Hematopoietic multipotent progenitor cell treated with erythropoietin and hydrocortisone succinate and interleukin-3 and kit ligand, for 8 days (in vitro differentiated cells): ENCODE measurements around the gene NUP62.

ENCODE experiments used
- DNase-seq: peaks from one replicate; pipeline ENCODE4 v3.0.0-alpha.2; 2015

The NUP62 gene

DNA sequence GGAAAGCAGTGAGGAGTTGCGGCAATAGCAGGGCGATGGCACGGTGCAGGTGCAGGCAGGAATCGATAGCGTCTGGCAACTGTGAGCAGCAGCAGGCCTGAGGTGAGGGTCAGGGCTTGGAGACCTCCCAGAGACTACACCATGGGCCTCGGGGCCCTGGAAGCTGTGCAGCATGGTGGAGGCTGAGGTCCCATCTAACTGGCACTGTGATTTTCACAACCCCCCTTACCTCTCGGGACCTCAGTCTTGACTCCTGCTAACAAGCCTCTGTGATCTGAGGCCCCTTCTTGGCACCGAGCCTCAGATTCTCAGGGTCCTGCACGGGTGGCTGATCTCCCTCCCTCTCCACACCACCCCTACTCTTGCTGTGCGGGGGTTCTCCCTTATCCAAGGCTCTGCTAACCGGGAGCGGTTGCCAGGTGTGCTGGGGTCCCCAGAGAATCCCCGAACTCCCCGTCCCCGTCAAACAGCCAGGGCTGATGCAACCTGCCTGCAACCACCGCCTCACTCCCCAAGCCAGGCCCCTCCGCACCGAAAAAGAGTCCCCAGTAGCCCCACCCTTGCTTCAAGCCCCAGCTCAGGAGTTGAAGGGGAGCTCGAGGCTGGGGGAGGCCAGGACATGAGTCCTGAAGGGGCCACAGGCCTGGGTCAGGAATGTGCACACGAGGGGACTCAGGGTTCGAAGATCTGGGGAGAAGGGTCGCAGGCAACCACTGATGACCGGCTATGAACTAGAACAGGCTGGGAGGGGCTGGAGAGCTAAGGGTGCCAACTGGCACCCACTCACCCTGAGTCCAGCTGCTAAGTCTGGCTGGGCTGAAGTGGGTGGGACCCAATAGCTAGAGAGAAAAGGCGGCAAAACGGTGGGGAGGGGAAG, 5.1 kb downstream of the NUP62 start:
- DNase-seq: no peak

DNA sequence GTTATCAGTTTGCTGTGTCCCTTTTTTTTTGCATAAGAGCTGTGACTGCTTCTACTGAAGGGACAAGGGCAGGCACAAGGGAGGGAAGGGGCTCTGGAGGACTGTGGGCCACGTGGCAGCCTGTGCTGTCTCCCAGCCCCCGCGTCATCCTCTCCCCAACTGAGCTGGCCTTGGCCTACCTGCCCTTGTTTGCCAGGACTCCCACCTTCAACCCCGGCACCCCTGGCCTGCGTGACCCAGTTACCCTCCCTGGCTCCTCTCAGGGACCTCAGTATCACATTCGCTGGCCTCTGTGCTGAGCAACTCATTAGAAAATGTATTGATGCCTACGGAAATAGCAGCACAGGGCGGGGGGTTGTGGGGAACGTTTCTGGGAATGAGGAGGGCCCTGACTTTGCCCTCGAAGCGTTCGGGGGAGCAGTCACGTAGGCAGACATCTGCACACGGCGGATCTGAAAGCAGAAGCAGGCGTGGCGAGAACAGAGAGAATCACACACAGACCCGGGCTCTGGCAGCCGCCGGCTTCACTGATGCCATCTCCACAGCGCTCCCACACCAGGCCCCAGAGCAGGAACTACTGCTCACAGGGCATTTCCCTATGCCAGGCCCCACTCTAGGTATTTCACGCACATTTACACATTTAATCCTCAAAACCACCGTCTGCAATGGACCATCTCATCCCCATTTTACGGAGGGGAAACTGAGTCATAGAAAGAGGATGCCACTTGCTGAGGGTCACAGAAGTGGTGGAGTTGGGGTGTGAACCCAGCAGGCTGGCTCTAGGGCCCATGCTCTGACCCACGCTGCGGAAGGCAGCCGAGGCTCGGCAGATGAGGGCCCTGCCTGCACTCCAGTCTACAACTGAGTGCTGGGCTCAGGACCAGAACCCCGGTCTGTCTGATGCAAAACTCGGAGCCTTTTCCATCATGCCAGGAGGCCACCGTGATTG, 6.0 kb downstream of the NUP62 start:
- no peak for DNase-seq

GRCh38 chr19:49921871-49922795, 7.2 kb downstream of the NUP62 start:
- no peak for DNase-seq

GRCh38 chr19:49920624-49921363, 8.5 kb downstream of the NUP62 start:
- no peak for DNase-seq

GRCh38 chr19:49918089-49918488, 11.2 kb downstream of the NUP62 start:
- no peak for DNase-seq

GRCh38 chr19:49916839-49917733, 12.2 kb downstream of the NUP62 start:
- no peak for DNase-seq

- no peak for DNase-seq
Observed at GRCh38 chr19:49915271-49915670, 14.0 kb downstream of the NUP62 start.

GRCh38 chr19:49913720-49914119, 15.6 kb downstream of the NUP62 start:
- no peak for DNase-seq

DNA sequence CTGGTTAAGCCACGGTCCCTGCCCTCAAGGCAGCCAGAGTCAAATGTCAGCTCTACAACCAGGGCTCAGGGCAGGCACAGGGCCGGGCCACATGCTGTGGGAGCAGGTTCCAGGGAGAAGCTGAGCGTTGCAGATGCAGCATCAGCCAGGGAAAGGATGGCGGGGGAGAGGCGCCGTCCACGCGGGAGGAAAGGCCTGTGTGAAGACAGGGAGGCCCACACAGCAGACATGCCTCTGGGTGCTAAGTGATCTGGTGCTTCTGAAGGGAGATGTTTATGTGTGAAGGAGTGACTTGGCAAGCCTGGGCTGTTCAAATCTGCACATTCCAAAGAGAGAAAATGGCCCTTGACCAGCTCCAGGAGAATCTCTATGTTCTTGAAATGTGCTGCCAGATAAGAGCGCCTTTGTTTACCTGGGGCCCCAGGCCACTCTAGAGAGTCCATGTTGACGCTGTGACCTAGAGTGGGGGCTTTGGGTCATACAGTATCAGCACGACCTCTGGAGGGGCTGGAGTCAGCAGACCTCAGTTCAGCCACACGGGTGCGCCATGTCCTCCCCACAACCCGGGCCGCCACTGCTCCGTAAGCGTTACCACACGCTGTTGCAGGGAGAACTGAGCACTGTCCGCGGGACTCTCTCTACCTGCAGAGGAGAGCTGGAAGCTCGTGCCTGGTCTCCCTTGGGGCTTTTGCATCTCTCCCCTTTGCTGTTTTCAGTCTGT, 16.2 kb downstream of the NUP62 start:
- DNase-seq: no peak

DNA sequence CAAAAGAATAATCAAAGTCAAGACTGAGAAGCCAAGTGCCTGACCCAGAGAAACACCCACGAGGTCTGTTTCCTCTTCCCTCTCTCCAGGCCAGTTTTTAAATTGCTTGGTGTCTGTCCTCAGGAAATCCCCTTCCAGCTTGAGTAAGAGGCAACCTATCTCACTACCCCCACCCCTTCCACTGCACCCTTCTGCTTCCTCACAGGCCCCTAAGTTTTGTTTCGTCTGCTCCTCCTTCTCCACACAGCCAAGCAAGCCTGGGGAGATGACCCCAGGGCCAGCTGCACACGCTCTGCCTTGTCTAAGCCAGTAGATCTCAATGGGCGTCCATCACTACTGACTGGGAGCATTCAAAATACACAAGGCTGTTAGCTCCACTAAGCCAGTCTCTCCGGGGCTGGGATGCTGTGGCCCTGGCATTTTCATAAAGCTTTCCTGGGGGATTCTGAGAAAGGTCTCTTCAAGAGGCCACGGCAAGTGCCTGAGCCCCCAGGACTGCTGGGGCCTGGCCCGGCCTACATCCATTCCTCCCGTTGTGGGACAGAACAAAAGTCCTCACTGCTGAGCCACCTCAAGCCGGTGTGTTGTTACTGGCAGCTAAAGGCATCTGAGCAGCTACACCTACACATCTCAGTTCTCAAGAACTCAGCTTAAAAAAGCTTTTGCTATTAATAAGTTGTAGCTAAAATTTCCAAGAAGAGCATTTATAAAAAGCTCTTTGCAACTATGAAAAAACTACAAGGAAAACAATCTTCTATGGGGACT, 17.7 kb downstream of the NUP62 start:
- no peak for DNase-seq

DNA sequence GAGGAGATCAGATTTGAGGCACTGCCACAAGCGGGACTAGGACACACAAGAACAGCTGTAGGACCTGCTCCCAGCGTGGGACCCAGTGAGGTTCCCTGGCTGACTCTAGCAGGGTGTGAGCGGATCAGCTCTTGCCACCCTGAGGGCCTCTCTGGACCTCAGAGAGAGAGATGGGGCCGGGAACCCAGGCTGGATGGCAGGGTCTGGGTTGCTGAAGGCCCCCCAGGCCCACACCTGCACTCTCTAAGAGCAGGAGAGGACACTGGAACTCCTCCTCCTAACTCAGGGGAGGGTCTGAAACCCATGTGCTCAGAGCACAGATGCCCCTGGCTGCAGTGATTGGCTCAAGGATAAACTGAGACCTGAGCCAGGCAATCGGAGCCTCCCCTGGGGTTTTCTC, 19.1 kb downstream of the NUP62 start:
- no peak for DNase-seq

- DNase-seq: no peak
Observed at GRCh38 chr19:49908480-49909420, 20.6 kb downstream of the NUP62 start.

- DNase-seq: no peak
Observed at GRCh38 chr19:49907745-49908446, 21.4 kb downstream of the NUP62 start.

DNA sequence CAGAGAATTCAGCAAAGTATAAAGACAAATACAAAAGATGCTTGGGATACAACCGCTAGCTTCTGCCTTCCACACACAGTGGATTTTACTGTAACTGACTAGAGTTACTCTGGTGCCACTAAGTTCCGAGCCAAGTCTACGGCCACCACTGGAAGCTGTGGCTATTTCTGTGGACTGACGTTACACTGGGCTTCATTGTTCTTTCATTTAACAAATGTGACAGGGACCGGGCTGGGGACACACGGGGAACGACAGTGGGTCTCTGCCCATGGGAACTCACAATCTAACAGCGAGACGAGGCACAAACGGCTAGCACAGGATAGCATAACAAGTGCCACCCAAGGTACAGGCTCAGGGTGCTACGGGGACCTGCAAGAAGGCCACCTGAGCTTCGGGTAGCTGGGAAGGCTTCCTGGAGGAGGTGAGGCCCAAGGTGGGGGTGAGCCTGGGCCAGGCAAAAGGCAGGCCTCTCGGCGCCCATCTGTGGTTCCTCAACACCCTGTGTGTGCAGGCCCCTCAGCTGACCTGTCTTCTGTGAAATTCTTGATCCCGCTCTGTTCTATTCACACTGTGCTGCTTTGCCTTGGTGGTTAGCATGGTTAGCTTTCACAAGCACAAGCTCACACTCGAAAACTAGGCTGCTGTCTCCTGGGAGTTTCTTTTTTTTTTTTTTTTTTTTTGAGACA, 22.3 kb downstream of the NUP62 start:
- DNase-seq: no peak

GRCh38 chr19:49904136-49904535, 25.2 kb downstream of the NUP62 start:
- DNase-seq: no peak

DNA sequence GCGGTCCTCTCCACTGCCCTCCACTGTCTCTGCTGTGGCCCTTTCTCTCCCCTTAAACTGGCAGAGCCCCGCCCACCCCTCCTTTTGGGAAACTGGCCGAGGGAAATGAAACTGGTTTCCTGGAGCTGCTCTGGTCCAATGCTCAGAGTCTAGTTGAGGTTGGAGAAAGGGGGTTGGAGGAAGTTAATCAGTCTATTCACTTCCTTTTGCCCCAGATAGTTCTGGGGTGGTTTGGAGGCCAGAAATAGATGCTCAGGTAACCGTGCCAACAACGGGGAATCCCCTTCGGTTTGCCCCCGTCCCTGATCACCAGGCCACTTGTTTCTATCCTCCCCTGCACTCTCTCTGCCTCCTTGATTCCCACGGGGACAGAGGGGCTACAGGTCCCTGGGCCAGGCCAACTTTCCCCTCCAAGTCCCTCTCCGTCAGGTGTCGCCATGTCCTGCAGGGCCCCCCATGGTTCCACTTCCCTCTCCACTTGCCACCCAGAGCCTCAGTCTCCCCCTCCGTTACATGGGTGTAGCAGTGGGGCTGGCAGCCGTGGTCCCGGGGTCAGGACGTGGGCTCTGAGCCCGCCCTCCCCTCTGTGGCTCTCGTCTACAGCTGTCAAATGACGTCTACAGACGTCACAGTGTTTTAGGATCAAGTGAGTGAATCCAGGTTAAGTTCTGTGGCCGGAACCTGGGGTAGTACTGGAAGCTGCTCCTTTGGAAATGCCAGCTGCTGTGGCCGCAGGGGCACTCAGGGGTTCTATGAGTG, 32.3 kb downstream of the NUP62 start, which contains the start of gene IL4I1:
IL4I1 (minus strand) TSS at position 25 of the 759 bp plus-strand sequence. CDS start 727 bp downstream, outside the sequence.
- no peak for DNase-seq
